K562 (cell line): ENCODE data around the gene RER1. TPM values are rescaled to one million over a fixed set of nuclear protein-coding genes. Genes with fewer than 3 reads are reported as not detected.

ENCODE experiments used
- ATAC-seq: fragments of 200-7000 bp; cut with Tn5 transposase; 3 replicates; pipeline ENCODE4 v1.9.1; 2020; ENCODE audit warnings: moderate library complexity
- BruUV-seq: library from RNA; stranded (reverse); fragments of 400-500 nt; replicated peaks from 2 replicates; lab custom pipeline; 2021; lab: Mats Ljungman, UMichigan
- CTCF ChIA-PET: fragments of 300-600 bp; formaldehyde crosslinking; extraction: SDS; loops from one replicate; lab custom pipeline; 2021; ENCODE audit warnings: low intra/inter-chr PET ratio; lab: Yijun Ruan, JAX
- POLR2A ChIA-PET: fragments of 300-600, 350-650 bp; sonication (Branson Sonifier 250); formaldehyde crosslinking; extraction: SDS; loops from one replicate; lab custom pipeline; 2021; ENCODE audit warnings: antibody characterized with exemption, inconsistent platforms; lab: Yijun Ruan, JAX
- DNase-seq, 4 experiments: peaks; one replicate each; pipeline versions ENCODE4 v3.0.0 to v3.0.0-alpha.2; 2011 to 2018; ENCODE audit warnings: low spot score in 3 of 4, mixed read lengths in 3 of 4; ENCODE audit errors: extremely low read depth in 1 of 4
- FAIRE-seq: peaks from 2 replicates; lab custom pipeline; 2011; peaks lifted over from hg19 to GRCh38; lab: Jason Lieb, UNC
- H2AFZ ChIP-seq: 2 replicates; pipeline ENCODE4 v1.6.0; 2011; ENCODE audit warnings: low read depth, low read length, control low read depth, inconsistent platforms
- H3K27ac ChIP-seq: fragments of 200-600 bp; 3 replicates; pipeline ENCODE4 v1.8.0; 2011; ENCODE audit warnings: low read depth, mild to moderate bottlenecking, control low read depth, inconsistent platforms, low read length, moderate library complexity, mixed read lengths; ENCODE audit errors: extremely low read depth
- H3K27me3 ChIP-seq, 2 experiments: fragments of 300-600 bp in 1 of 2; 2 replicates in 1 of 2; 3 replicates in 1 of 2; pipeline versions ENCODE4 v1.6.0 to v1.8.0; 2011; ENCODE audit warnings: inconsistent platforms in 2 of 2, low read length in 2 of 2, mild to moderate bottlenecking in 1 of 2, mixed read lengths in 1 of 2, moderate library complexity in 1 of 2; ENCODE audit not compliant: control insufficient read depth in 2 of 2, insufficient read depth in 2 of 2
- H3K36me3 ChIP-seq: fragments of 300-600 bp; 3 replicates; pipeline ENCODE4 v1.8.0; 2011; ENCODE audit warnings: mild to moderate bottlenecking, low read length, inconsistent platforms; ENCODE audit not compliant: control insufficient read depth, insufficient read depth
- H3K4me1 ChIP-seq, 2 experiments: fragments of 200-600 bp in 1 of 2; replicated peaks in 1 of 2; 2 replicates in 1 of 2; 3 replicates in 1 of 2; pipeline versions ENCODE4 v1.5.1 to v1.8.0; 2011; ENCODE audit warnings: inconsistent platforms in 2 of 2, low read length in 2 of 2, mild to moderate bottlenecking in 1 of 2, mixed read lengths in 1 of 2, moderate library complexity in 1 of 2; ENCODE audit not compliant: control insufficient read depth in 2 of 2, insufficient read depth in 2 of 2
- H3K4me2 ChIP-seq: 2 replicates; pipeline ENCODE4 v1.6.1; 2011; ENCODE audit warnings: low read length, control low read depth, inconsistent platforms, mixed read lengths; ENCODE audit not compliant: insufficient read depth
- H3K4me3 ChIP-seq: fragments of 200-600 bp; sonication (generic), shearing (Covaris generic); 2 replicates; pipeline ENCODE4 v1.5.1; 2016; ENCODE audit warnings: control low read depth, inconsistent platforms
- H3K79me2 ChIP-seq: fragments of 200-600 bp; 3 replicates; pipeline ENCODE4 v1.8.0; 2011; ENCODE audit warnings: low read length, inconsistent platforms; ENCODE audit not compliant: control insufficient read depth, insufficient read depth
- H3K9ac ChIP-seq, 2 experiments: 2 replicates each; pipeline versions ENCODE4 v1.6.0 to v1.6.1; 2011; ENCODE audit warnings: low read depth in 2 of 2, low read length in 2 of 2, control low read depth in 1 of 2, inconsistent platforms in 1 of 2, mild to moderate bottlenecking in 1 of 2, mixed read lengths in 1 of 2; ENCODE audit not compliant: insufficient read depth in 1 of 2
- H3K9me1 ChIP-seq: one replicate; pipeline ENCODE4 v1.6.0; 2011; ENCODE audit warnings: inconsistent platforms, mild to moderate bottlenecking, low read length, moderate library complexity; ENCODE audit not compliant: control insufficient read depth, insufficient read depth
- H3K9me3 ChIP-seq: replicated peaks from 2 replicates; pipeline ENCODE4 v1.5.1; 2011; ENCODE audit warnings: low read depth, low read length, inconsistent platforms; ENCODE audit not compliant: control insufficient read depth, insufficient read depth
- H4K20me1 ChIP-seq: replicated peaks from 2 replicates; pipeline ENCODE4 v1.6.1; 2011; ENCODE audit warnings: low read length, inconsistent platforms, mixed read lengths; ENCODE audit not compliant: control insufficient read depth, insufficient read depth
- FIP1L1 ChIP-seq: fragments of 200-400 bp; formaldehyde crosslinking; IDR thresholded peaks from 2 replicates; pipeline ENCODE4 v1.6.1; 2018; ENCODE audit warnings: mild to moderate bottlenecking, low read depth, low read length; ENCODE audit not compliant: poor library complexity, severe bottlenecking
- GMEB1 ChIP-seq: fragments of 250-450 bp; sonication (Bioruptor Pico); IDR thresholded peaks from 2 replicates; pipeline ENCODE4 v1.4.0; 2020; ENCODE audit warnings: mild to moderate bottlenecking
- IRF2 ChIP-seq: sonication (generic); formaldehyde crosslinking; IDR thresholded peaks from 2 replicates; pipeline ENCODE4 v1.8.1; 2022; ENCODE audit warnings: mild to moderate bottlenecking, missing genetic modification reagents
- MCM3 ChIP-seq: fragments of 450-650 bp; IDR thresholded peaks from 2 replicates; pipeline ENCODE4 v1.6.1; 2016
- MITF ChIP-seq: IDR thresholded peaks from 2 replicates; pipeline ENCODE4 v1.6.1; 2014; ENCODE audit warnings: antibody characterized with exemption
- POLR2G ChIP-seq: fragments of 200-400 bp; formaldehyde crosslinking; IDR thresholded peaks from 2 replicates; pipeline ENCODE4 v1.6.1; 2017; ENCODE audit warnings: low read depth, mild to moderate bottlenecking, antibody characterized with exemption, low read length, moderate library complexity
- ZC3H4 ChIP-seq: sonication (generic); formaldehyde crosslinking; IDR thresholded peaks from 2 replicates; pipeline ENCODE4 v1.9.0; 2021; ENCODE audit warnings: missing genetic modification reagents, borderline replicate concordance
- WGBS: fragments of 100-300 bp; shearing (Covaris generic); methylation state at CpG from one replicate; pipeline ENCODE4 v1.1.6; 2016; ENCODE audit warnings: low coverage, mixed read lengths; ENCODE audit not compliant: insufficient coverage; ENCODE audit errors: missing lambda C conversion rate; 5-methylcytosine and 5-hydroxymethylcytosine counted together
- in situ Hi-C: fragments of 300-500 bp; cut with MboI; formaldehyde crosslinking; loops from 4 replicates; pipeline ENCODE4 v1.15.0; 2018; ENCODE audit warnings: inconsistent platforms, mixed read lengths
- intact Hi-C: fragments of 100-400 bp; cut with micrococcal nuclease; formaldehyde crosslinking; loops from 2 replicates; pipeline ENCODE4 v1.14.2; 2022
- polyA plus RNA-seq, 8 experiments: library from polyadenylated mRNA; depleted of rRNA in 4 of 8; stranded (reverse) in 5 of 8; unstranded in 3 of 8; fragments of >200 nt; fragmentation: Nextera tagmentation in 2 of 8; fragmentation: Illumina TruSeq in 1 of 8; extraction: Ambion mirVana in 2 of 8; extraction: Trizol in 1 of 8; gene quantifications; 2 replicates each; pipeline versions ENCODE4 v1.2.1 to v1.2.3, GENCODE V29; 2011 to 2014; ENCODE audit warnings: inconsistent platforms in 1 of 8, missing spikeins in 1 of 8
- total RNA-seq, 7 experiments: library from RNA; depleted of rRNA in 6 of 7; stranded (reverse); fragments of >200 nt in 6 of 7; fragmentation: Illumina TruSeq in 2 of 7; extraction: Trizol in 2 of 7; gene quantifications; 2 replicates each; pipeline versions ENCODE4 v1.2.1 to v1.2.3, GENCODE V29; 2011 to 2021; ENCODE audit warnings: low replicate concordance in 1 of 7

The RER1 gene
- total and polyA plus RNA-seq, 9 of the 15 experiments (the other 6 are each of a cell fraction or from before 2014, with no cell fraction given) = 19.6 to 354 (median 183) TPM

- in situ Hi-C loops = loop anchor here (10.0 kb wide), 1 partner anchor 183 kb away; the partner anchor contains the start of gene FAAP20
- ATAC-seq = no peak
- Histone ChIP-seq H4K20me1 (peaks cover 17% of the 10 kb centered on the region), H2AFZ (no peak overlapping the region), H3K36me3 (no peaks in the 10 kb centered on the region), H3K79me2 (no peaks in the 10 kb centered on the region), H3K27ac (no peak overlapping the region), H3K4me3 (no peak overlapping the region), H3K4me2 (no peak overlapping the region), H3K9me1 (no peaks in the 10 kb centered on the region), H3K27me3 (peaks cover 51 to 83% of the 10 kb centered on the region in 2 experiments; a peak in 4 of 5 replicates), H3K9me3 (no peaks in the 10 kb centered on the region), H3K4me1 (peaks cover 0 to 67% of the 10 kb centered on the region in 2 experiments; a peak in 2 of 5 replicates), H3K9ac (no peak overlapping the region; a peak in 1 of 4 replicates)
- no peak for DNase-seq
- no peak for FAIRE-seq
- no TSS peak for BruUV-seq
- POLR2A ChIA-PET = interaction anchor here (0.6 to 1.2 kb wide), 4 partner anchors 10 to 246 kb away, joined by 3 to 4 read pairs (median 3); no protein-coding TSS in a partner anchor
- TF ChIP-seq ZC3H4 (CRISPR knock-in tag) (no peak), FIP1L1 (peak; percentile 10), POLR2G (0 out of 2 replicates have a peak, but pooled peaks have one; percentile 27), GMEB1 (CRISPR knock-in tag) (no peak), IRF2 (CRISPR knock-in tag) (no peak), MCM3 (no peak), MITF (no peak)
- WGBS = 11% methylated on average over 16 of the region's 16 CpGs
- CTCF ChIA-PET = interaction anchor here (1.6 kb wide), 1 partner anchor 182 kb away, joined by 4 read pairs; no protein-coding TSS in a partner anchor
- intact Hi-C loops = loop anchor here (10.0 kb wide), 1 partner anchor 63 kb away; no protein-coding TSS in a partner anchor
These were observed 13.7 kb upstream of the RER1 start for GRCh38 chr1:2377751-2378440.
